Adipose tissue (tissue), 3 donors: ENCODE results near the gene UBQLN1. TPM values are rescaled to one million over a fixed set of nuclear protein-coding genes. Genes with fewer than 3 reads are reported as not detected.

Source experiments
- polyA plus RNA-seq, 3 donors: library from polyadenylated mRNA; stranded (reverse); fragments of 200-250 nt; gene quantifications; one replicate each; pipeline ENCODE4 v1.2.3, GENCODE V29; 2013
- donor health status: healthy with polysubstance abuse.
- donor health status: Bipolar disorder and iron deficiency.
- donor health status: healthy.

The UBQLN1 gene
- polyA plus RNA-seq, 3 donors = 24.7 to 57.1 (median 33.0) TPM

Other genes starting within 250 kb of the UBQLN1 start
- 1 to 10 TPM in 2 of 3 donors, under 1 TPM in 1; 0.78 to 5.8 (median 4.9) TPM for gene FRMD3, start 169.6 kb downstream of the UBQLN1 start, polyA plus RNA-seq
- gene IDNK, start 84.8 kb downstream of the UBQLN1 start, polyA plus RNA-seq = 10 to 100 TPM in 1 of 3 donors, 1 to 10 TPM in 2; 5.0 to 15.0 (median 6.9) TPM
- 1 to 10 TPM; 4.3 to 5.3 (median 4.9) TPM for gene GKAP1, start 109.8 kb upstream of the UBQLN1 start, polyA plus RNA-seq
- 1 to 10 TPM in 2 of 3 donors, under 1 TPM in 1; 0.98 to 1.3 (median 1.2) TPM for gene KIF27, start 213.5 kb upstream of the UBQLN1 start, polyA plus RNA-seq